NCI-H187 treated with DMSO at 0.1 percent for 48 hours (cell line): ENCODE measurements around the gene MSI2.

ENCODE experiments used
- DNase-seq: peaks from one replicate; lab custom pipeline; 2025; lab: John Stamatoyannopoulos, UW

The MSI2 gene

GRCh38 chr17:57720386-57721035 lies 464.2 kb downstream of the MSI2 start:
- no peak for DNase-seq

- no peak for DNase-seq
These were observed 465.8 kb downstream of the MSI2 start for GRCh38 chr17:57721967-57722703.

GRCh38 chr17:57722704-57723043 lies 466.4 kb downstream of the MSI2 start:
- DNase-seq: no peak

GRCh38 chr17:57723427-57724025 lies 467.2 kb downstream of the MSI2 start:
- DNase-seq: no peak

GRCh38 chr17:57724026-57724728 lies 467.9 kb downstream of the MSI2 start:
- no peak for DNase-seq

GRCh38 chr17:57724729-57725125 lies 468.4 kb downstream of the MSI2 start:
- DNase-seq: no peak

- no peak for DNase-seq
These were observed 470.0 kb downstream of the MSI2 start for GRCh38 chr17:57726213-57726790.

GRCh38 chr17:57726838-57727237 lies 470.5 kb downstream of the MSI2 start:
- no peak for DNase-seq

- DNase-seq: no peak
These were observed 471.4 kb downstream of the MSI2 start for GRCh38 chr17:57727630-57728175.

- DNase-seq: no peak
These were observed 473.8 kb downstream of the MSI2 start for GRCh38 chr17:57730026-57730701.

GRCh38 chr17:57732062-57732461 lies 475.7 kb downstream of the MSI2 start:
- peak; percentile 36 for DNase-seq

- no peak for DNase-seq
These were observed 476.8 kb downstream of the MSI2 start for GRCh38 chr17:57733085-57733484.
